Measurements from ENCODE around the gene KAZN.

DNA sequence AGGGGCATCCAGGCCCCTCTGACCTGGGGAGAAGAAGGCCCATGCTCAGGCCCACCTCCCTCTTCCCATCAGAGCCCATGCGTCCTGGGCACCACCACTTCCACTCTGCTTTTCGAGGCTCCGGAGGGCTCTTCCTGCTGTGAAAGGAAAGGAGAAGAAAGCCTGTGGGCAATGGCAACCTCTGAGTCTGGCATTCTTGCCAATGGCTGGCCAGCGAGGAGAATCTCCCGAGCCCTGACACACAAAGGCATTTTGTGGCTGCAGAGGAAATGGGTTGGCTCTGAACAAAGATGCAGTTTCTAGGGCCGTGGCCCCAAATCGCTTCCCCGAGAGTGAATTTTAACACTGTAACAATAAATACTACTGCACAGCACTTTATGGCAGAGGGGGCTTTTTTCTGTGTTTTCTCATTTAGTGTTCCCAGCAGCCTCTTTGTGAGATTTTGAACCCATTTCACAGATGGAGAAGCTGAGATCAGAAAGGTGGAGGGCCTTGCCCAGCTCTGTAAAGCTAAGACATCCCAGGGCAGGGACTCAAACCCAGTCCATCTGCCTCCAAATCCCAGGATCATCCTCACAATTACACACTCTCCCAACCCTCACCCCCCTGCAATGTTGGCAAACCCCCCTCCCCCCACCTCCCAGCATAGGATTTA lies 519.3 kb downstream of the KAZN start:
- TF ChIP-seq POLR2A (IDR thresholded peaks at IDR 0.05), result no peak
- TF ChIP-seq, protein P1, sequence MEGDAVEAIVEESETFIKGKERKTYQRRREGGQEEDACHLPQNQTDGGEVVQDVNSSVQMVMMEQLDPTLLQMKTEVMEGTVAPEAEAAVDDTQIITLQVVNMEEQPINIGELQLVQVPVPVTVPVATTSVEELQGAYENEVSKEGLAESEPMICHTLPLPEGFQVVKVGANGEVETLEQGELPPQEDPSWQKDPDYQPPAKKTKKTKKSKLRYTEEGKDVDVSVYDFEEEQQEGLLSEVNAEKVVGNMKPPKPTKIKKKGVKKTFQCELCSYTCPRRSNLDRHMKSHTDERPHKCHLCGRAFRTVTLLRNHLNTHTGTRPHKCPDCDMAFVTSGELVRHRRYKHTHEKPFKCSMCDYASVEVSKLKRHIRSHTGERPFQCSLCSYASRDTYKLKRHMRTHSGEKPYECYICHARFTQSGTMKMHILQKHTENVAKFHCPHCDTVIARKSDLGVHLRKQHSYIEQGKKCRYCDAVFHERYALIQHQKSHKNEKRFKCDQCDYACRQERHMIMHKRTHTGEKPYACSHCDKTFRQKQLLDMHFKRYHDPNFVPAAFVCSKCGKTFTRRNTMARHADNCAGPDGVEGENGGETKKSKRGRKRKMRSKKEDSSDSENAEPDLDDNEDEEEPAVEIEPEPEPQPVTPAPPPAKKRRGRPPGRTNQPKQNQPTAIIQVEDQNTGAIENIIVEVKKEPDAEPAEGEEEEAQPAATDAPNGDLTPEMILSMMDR (IDR thresholded peaks at IDR 0.05 in 8 of 11, conservative IDR thresholded peaks at IDR 0.05 in 3 of 11), result no peak
